ENCODE data around the gene SGPP1.
"Not testable (repeated sequence)": the region's sequence is repeated elsewhere in the genome, so short reads cannot be mapped to it uniquely, and the experiment has no call there.

Gene SGPP1

DNA sequence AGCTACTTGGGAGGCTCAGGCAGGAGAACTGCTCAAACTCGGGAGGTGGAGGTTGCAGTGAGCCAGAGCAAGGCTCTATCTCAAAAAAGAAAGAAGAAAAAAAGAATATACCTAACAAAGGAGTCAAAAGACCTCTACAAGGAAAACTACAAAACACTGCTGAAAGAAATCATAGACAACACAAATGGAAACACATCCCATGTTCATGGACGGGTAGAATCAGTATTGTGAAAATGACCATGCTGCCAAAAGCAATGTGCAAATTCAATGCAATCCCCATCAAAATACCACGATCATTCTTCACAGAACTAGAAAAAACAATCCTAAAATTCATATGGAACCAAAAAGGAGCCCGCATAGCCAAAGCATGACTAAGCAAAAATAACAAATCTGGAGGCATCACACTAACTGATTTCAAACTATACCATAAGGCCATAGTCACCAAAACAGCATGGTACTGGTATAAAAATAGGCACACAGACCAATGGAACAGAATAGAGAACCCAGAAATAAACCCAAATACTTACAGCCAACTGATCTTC is 91.7 kb downstream of the SGPP1 start:
- not testable (repeated sequence) for DNase-seq (ENCODE audit: low read depth in 2 of 2)
